Sigmoid colon (tissue), 7 donors: ENCODE results near the gene TBCB. TPM values are rescaled to one million over a fixed set of nuclear protein-coding genes. Genes with fewer than 3 reads are reported as not detected.
"Not testable (repeated sequence)": the region's sequence is repeated elsewhere in the genome, so short reads cannot be mapped to it uniquely, and the experiment has no call there.

Experiments used
- DNase-seq: peaks from one replicate; pipeline ENCODE4 v3.0.0-alpha.2; 2019
- H3K27ac ChIP-seq, 4 donors: fragments of 200-600 bp; sonication (generic); one replicate each; pipeline ENCODE4 v1.5.1; 2016 to 2019; ENCODE audit warnings: mild to moderate bottlenecking in 1 of 4
- H3K27me3 ChIP-seq, 3 donors: fragments of 200-600 bp; sonication (generic); one replicate each; pipeline ENCODE4 v1.5.1; 2019; ENCODE audit warnings: mild to moderate bottlenecking in 1 of 3
- H3K36me3 ChIP-seq, 4 donors: fragments of 200-600 bp; sonication (generic); one replicate each; pipeline ENCODE4 v1.5.1; 2016 to 2019
- H3K4me1 ChIP-seq, 4 donors: fragments of 200-600 bp; sonication (generic); one replicate each; pipeline ENCODE4 v1.5.1; 2017 to 2019
- H3K4me3 ChIP-seq, 4 donors: fragments of 200-600 bp; sonication (generic); one replicate each; pipeline ENCODE4 v1.5.1; 2017 to 2019; ENCODE audit warnings: mild to moderate bottlenecking in 2 of 4, moderate library complexity in 1 of 4
- H3K9me3 ChIP-seq, 4 donors: fragments of 200-600 bp in 3 of 4; sonication (generic) in 3 of 4; one replicate each; pipeline versions ENCODE4 v1.5.1 to v1.6.1; 2013 to 2019
- CTCF ChIP-seq, 4 experiments: fragments of 450-650 bp in 3 of 4; fragments of 200-600 bp in 1 of 4; IDR thresholded peaks; one replicate each; pipeline ENCODE4 v1.5.1; 2016 to 2019; ENCODE audit warnings: antibody characterized with exemption in 4 of 4, mild to moderate bottlenecking in 3 of 4, moderate library complexity in 2 of 4
- EP300 ChIP-seq, 4 donors: sonication (generic); formaldehyde crosslinking; IDR thresholded peaks; one replicate each; pipeline ENCODE4 v1.6.1; 2017; ENCODE audit warnings: antibody characterized with exemption in 4 of 4
- POLR2A ChIP-seq, 2 donors: fragments of 450-650 bp; IDR thresholded peaks; one replicate each; pipeline ENCODE4 v1.6.1; 2016; ENCODE audit warnings: antibody characterized with exemption in 2 of 2, mild to moderate bottlenecking in 2 of 2, moderate library complexity in 2 of 2
- POLR2AphosphoS5 ChIP-seq, 4 donors: sonication (generic); formaldehyde crosslinking; IDR thresholded peaks; one replicate each; pipeline ENCODE4 v1.6.1; 2017; ENCODE audit warnings: antibody characterized with exemption in 4 of 4
- WGBS, 2 donors: extraction: QIAGEN DNeasy Blood & Tissue Kit; methylation state at CpG; one replicate each; pipeline ENCODE4 v1.1.7; 2013; 5-methylcytosine and 5-hydroxymethylcytosine counted together
- intact Hi-C: fragments of 100-400 bp; cut with DNase I; formaldehyde crosslinking; loops from one replicate; pipeline ENCODE4 v1.15.1; 2023
- polyA plus RNA-seq, 3 donors: library from polyadenylated mRNA; stranded (reverse); fragments of 200-250 nt; gene quantifications; one replicate each; pipeline ENCODE4 v1.2.3, GENCODE V29; 2013
- total RNA-seq, 4 donors: library from RNA; depleted of rRNA; stranded (reverse); fragments of >200 nt; gene quantifications; one replicate each; pipeline ENCODE4 v1.1.0, GENCODE V29; 2016
- donor health status: healthy with polysubstance abuse.
- donor health status: Bipolar disorder and iron deficiency.
- donor health status: healthy.

TBCB gene
- total and polyA plus RNA-seq, 7 donors, result 109 to 162 (median 133) TPM

DNA sequence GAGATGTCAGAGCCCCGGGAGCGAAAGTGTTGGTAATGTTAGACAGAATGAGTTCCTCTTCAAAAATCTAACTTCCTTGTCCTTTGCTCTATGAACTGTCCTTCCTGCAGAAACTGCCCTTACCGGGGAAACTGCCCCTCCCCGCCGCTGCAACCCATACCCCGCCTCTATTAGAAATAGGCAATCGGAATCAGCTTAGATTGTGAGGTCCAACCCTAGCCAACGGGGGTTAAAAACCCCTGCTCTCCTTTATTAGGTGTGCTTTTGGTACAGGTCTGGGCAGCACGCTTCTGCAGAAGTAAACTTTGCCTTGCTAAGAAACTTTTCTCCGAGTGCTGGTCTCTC is 13.1 kb downstream of the TBCB start:
- DNase-seq, result no peak
- peaks cover 4 to 28% (median 18%) of the 10 kb centered on the region in 4 donors for H3K36me3 ChIP-seq
- TF ChIP-seq CTCF (IDR thresholded peaks at IDR 0.05), result no peak
- H3K9me3 ChIP-seq, result no peaks in the 10 kb centered on the region
- peaks cover 0 to 18% (median 14%) of the 10 kb centered on the region in 4 donors for H3K4me1 ChIP-seq
- peak overlapping the region; percentile 79 to 91 (median 88) for H3K27ac ChIP-seq
- H3K4me3 ChIP-seq, result peak overlapping the region; percentile 25 to 49 (median 48)
- no peaks in the 10 kb centered on the region for H3K27me3 ChIP-seq
- WGBS, 2 donors, result 5 to 13% methylated on average over 10 of the region's 10 CpGs
- intact Hi-C loops, result loop anchor here (5.0 kb wide), 1 partner anchor 249 kb away; the partner anchor contains the start of gene ZFP14

DNA sequence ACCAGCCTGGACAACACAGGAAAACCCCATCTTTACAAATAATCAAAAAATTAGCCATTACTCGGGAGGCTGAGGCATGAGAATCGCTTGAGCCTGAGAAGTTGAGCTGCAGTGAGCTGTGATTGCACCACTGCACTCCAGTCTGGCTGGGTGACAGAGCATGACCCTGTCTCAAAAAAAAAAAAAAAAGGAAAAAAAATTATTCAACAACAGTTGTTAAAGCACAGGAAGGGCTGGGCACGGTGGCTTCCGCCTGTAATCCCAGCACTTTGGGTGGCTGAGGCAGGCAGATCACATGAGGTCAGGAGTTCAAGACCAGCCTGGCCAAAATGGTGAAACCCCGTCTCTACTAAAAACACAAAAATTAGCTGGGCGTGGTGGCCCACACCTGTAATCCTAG is 16.0 kb downstream of the TBCB start:
- intact Hi-C loops, H3K27ac ChIP-seq, DNase-seq, H3K36me3 ChIP-seq, H3K9me3 ChIP-seq, H3K27me3 ChIP-seq, H3K4me3 ChIP-seq: not testable (repeated sequence)
- H3K4me1 ChIP-seq, result peaks cover 0 to 20% (median 15%) of the 10 kb centered on the region in 4 donors
- WGBS, 2 donors, result 65 to 70% methylated on average over 6 of the region's 6 CpGs

GRCh38 chr19:36134867-36135266 is 19.6 kb downstream of the TBCB start:
- H3K4me3 ChIP-seq, H3K9me3 ChIP-seq, H3K27ac ChIP-seq, DNase-seq, intact Hi-C loops, H3K36me3 ChIP-seq, H3K27me3 ChIP-seq: not testable (repeated sequence)
- 96 to 97% methylated on average over 4 of the region's 4 CpGs for WGBS, 2 donors
- H3K4me1 ChIP-seq, result peaks cover 0 to 19% (median 12%) of the 10 kb centered on the region in 4 donors

DNA sequence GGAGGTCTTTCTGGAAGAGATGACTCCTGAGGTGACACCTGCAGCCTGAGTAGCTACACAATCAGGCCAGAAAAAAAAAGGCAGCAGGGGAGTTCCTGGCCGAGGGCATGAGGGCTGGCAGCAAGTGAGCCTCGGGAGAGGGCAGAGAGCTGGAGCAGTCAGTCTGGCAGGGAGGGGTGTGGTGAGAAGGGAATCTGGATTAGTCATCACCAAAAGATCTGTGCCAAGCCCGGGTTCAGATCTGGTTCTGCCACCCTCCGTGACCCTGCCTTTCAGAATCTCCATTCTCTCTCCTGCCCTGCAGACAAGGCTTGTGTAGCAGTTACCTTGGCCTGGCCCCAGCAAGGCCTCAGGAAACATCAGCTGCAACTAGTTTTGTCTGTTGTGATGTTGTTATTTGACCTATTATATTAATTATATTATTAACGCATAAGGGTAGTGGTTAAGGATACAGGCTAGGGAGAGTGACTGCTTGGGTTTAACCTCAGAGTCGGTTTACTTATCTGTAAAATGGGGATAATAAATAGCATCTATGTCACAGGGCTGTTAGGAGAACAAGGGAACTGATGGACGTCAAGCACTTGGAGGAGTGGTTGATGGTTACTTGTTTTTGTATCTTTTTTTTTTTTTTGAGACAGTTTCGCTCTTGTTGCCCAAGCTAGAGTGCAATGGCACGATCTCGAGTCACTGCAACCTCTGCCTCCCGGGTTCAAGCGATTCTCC is 21.9 kb downstream of the TBCB start:
- Histone ChIP-seq H3K27ac (peak overlapping the region; percentile 73 to 100 (median 86)), H3K4me1 (peaks cover 0 to 29% (median 22%) of the 10 kb centered on the region in 4 donors), H3K36me3 (peaks cover 0 to 2% (median under 1%) of the 10 kb centered on the region in 4 donors), H3K4me3 (no peak overlapping the region), H3K9me3 (no peaks in the 10 kb centered on the region), H3K27me3 (no peaks in the 10 kb centered on the region)
- intact Hi-C loops, result no loop called here
- WGBS, 2 donors, result 44 to 72% methylated on average over 12 of the region's 12 CpGs
- peak; percentile 79 for DNase-seq
- TF ChIP-seq EP300 (IDR thresholded peaks at IDR 0.05) (no peak), POLR2AphosphoS5 (IDR thresholded peaks at IDR 0.05) (peak in 3 of 4 donors; percentile 62 to 77 (median 69))

- TF ChIP-seq EP300 (IDR thresholded peaks at IDR 0.05) (no peak), CTCF (IDR thresholded peaks at IDR 0.05) (no peak), POLR2AphosphoS5 (IDR thresholded peaks at IDR 0.05) (no peak), POLR2A (IDR thresholded peaks at IDR 0.05) (no peak)
Measured at GRCh38 chr19:36139120-36139472, 23.8 kb downstream of the TBCB start.

GRCh38 chr19:36139473-36140303 is 24.4 kb downstream of the TBCB start, which contains the start of gene CAPNS1:
Gene CAPNS1, plus strand, starts transcription at chr19:36140066. Its CDS starts 946 bp downstream, at chr19:36141012.
- WGBS, 2 donors, result 1% methylated on average over 75 of the region's 75 CpGs
- Histone ChIP-seq H3K27me3 (no peaks in the 10 kb centered on the region), H3K4me3 (peak within 1 kb of the TSS; percentile 56 to 94 (median 82)), H3K9me3 (no peaks in the 10 kb centered on the region), H3K36me3 (peaks cover 17 to 25% (median 20%) of the 10 kb centered on the region in 4 donors), H3K4me1 (peaks cover 0 to 30% (median 25%) of the 10 kb centered on the region in 4 donors), H3K27ac (peak within 1 kb of the TSS; percentile 89 to 100 (median 98))
- intact Hi-C loops, result loop anchor here (1.0 to 5.0 kb wide), 2 partner anchors 13 to 382 kb away; partner anchors contain the start of genes COX7A1, HSPB6 and PROSER3
- no peak for TF ChIP-seq CTCF (IDR thresholded peaks at IDR 0.05)
- TF ChIP-seq POLR2AphosphoS5 (IDR thresholded peaks at IDR 0.05), result peak; percentile 95 to 99 (median 98)
- peak; percentile 96 to 97 for TF ChIP-seq POLR2A (IDR thresholded peaks at IDR 0.05)
- TF ChIP-seq EP300 (IDR thresholded peaks at IDR 0.05), result peak in 1 of 4 donors; percentile 17
- peak; percentile 99 for DNase-seq

More at GRCh38 chr19:36139120-36139472, 23.8 kb downstream of the TBCB start:
- peak overlapping the region; percentile 56 to 94 (median 82) for H3K4me3 ChIP-seq
- H3K4me1 ChIP-seq, result peaks cover 0 to 30% (median 25%) of the 10 kb centered on the region in 4 donors
- no peaks in the 10 kb centered on the region for H3K9me3 ChIP-seq
- H3K27ac ChIP-seq, result peak overlapping the region; percentile 89 to 100 (median 98)
- no peaks in the 10 kb centered on the region for H3K27me3 ChIP-seq
- no peak for DNase-seq
- WGBS, 2 donors, result 32 to 56% methylated on average over 7 of the region's 7 CpGs
- H3K36me3 ChIP-seq, result peaks cover 11 to 19% (median 14%) of the 10 kb centered on the region in 4 donors
- intact Hi-C loops, result no loop called here
